Measurements from ENCODE around the gene PAXX.
"Not testable (repeated sequence)": the region's sequence is repeated elsewhere in the genome, so short reads cannot be mapped to it uniquely, and the experiment has no call there.

Gene PAXX

DNA sequence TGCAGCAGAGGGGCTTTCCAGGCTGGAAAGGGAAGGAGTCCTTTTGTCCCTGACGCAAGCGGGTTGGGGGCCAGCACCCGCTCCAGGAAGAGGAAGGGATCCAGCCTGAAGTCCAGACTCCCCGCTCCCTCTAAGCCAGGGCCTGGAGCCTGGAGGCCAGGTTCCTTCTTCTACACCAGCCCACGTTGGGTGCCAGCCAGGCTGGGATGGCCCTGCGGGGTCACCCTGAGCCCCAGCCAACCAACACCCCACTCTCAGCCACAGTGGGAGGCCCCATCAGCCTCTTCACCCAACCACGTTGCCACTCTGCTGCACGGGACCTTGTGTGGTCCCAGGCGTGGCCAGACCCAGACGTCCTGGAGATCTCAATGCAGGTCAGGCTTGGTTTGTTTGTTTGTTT, 40.6 kb downstream of the PAXX start:
- DNase-seq (ENCODE audit: low spot score), result no peak

DNA sequence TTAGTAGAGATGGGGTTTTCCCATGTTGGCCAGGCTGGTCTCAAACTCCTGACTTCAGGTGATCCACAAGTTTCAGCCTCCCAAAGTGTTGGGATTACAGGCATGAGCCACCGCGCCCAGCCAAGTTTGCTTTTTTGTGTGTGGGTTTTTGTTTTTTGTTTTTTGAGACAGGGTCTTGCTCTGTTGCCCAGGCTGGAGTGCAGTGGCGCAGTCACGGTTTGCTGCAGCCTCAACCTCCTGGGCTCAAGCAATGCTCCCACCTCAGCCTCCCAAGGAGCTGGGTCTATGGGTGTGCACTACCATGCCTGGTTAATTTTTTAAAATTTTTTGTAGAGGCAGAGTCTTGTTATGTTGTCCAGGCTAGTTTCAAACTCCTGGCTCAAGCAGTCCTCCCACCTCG, 41.3 kb downstream of the PAXX start:
- not testable (repeated sequence) for DNase-seq (ENCODE audit: low spot score)

DNA sequence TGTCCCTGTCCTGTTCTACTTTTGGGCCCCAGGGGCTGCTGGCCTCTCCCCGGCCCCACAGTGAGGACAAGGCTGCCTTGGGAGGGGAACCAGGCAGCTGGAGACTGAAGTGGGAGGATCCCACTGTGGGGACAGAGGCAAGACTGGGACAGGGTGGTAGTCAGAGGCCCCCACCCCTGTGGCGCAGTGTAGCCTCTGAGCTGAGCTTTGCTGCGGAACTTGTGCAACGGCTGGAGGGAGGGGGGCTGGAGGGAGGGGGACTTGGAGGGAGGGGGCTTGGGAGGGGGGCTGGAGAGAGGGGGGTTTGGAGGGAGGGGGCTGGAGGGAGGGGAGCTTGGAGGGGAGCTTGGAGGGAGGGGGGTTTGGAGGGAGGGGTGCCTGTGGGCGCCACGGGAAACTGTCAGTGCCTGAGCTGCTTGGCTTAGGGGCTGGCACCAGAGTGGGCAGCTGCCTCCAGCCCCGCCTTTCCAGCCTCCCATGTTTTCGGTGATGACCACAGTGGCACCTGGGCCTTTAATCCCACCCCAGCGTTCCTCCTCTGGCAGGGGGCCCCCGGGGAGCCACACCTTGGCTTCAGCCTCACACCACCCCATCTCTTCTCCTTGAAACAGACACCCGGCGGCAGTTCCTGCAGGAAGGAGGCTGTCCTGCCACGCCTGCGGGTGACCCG, 42.0 kb downstream of the PAXX start:
- DNase-seq (ENCODE audit: low spot score), result no peak

DNA sequence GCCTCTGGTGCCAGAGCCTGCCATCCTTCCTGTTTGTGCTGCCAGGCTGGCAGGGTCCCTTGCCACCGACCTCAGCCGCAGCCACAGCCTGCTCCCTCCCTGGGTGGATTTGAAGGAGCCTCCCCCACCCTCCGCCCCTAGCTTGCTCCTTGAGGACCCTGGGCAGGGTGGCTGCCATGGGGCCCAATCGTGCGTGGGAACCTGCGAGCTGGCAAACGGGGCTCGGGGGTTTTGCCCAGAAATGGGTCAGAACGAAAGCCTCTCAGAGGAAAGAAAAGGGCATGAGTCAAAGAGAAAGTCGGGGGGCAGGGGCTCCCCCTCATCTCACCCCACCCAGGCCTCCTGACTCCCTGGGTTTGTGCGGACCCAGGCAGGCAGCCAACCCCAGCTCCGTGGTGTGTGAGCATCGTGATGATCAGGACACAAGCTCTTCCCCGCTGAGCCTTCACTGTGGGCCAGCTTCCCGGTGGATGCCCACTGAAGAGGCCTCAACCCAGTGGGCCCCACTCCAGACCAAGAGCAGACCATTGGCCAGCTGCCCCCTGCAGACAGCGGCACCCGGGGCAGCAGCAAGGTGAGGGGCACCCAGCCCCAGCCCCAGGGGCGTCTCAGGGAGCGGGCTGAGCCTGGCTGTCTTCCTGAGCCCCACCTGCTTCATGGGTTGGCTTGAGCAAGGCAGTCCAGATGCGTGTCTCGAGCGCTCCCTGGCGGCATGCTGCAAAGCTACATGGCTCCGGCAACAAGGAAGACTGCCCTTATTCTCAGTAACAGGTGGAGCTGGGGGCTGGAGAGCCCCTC, 42.7 kb downstream of the PAXX start:
- peak; percentile 87 for DNase-seq (ENCODE audit: low spot score)

DNA sequence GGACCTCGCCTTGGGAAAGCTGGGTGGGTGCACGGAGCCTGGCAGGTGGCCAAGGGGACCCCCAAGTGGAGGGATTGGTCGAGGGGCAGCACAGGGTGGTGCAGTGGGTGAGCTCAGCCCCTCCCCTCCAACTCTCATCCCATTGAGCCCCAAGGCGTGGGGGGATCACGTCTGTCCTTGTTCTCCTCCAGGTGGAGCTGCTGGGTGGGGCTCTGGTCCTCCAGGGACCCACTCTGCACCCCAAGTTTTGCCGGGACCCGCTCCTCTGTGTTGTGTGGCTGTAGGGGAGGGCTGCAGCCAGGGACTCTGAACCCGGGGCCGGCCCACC, 43.2 kb downstream of the PAXX start:
- DNase-seq (ENCODE audit: low spot score), result no peak

DNA sequence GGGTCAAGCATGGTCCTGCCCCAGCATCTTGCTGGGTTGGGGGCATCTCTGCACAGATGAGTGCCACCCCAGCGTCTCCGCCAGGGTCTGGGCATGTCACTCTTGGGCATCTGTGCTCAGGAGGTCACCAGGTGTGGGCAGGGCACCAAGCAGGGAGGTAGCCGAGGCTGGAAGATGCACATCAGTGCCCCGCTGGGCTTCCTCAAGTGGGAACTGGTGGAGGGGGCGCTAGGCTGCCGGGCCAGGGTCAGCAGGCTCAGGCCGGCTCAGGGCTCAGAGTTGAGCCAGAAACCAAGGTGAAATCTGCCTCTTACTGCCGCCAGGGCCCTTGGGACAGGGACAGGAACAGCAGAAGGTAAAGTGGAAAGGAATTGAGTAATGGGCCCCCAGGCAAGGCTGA, 43.7 kb downstream of the PAXX start:
- DNase-seq (ENCODE audit: low spot score), result no peak

DNA sequence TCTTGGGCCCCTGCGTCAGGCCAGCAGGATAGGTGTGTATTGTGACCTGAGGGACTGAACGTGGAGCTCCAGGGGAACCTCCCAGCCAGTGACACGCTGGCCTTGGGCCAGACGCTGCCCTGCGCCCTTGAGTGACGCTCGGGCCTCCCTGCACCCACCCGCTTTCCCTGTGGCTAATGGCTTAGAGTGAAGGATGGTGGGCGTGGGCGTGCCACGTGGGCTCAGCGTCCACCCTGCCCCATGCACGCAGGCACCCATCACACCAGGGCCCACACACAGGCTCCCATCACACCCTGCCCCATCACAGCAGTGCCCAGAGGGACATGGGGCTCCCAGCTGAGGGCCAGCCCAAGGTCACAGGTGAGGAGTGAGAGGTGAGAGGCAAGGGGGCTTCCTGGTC, 44.8 kb downstream of the PAXX start:
- DNase-seq (ENCODE audit: low spot score), result no peak

DNA sequence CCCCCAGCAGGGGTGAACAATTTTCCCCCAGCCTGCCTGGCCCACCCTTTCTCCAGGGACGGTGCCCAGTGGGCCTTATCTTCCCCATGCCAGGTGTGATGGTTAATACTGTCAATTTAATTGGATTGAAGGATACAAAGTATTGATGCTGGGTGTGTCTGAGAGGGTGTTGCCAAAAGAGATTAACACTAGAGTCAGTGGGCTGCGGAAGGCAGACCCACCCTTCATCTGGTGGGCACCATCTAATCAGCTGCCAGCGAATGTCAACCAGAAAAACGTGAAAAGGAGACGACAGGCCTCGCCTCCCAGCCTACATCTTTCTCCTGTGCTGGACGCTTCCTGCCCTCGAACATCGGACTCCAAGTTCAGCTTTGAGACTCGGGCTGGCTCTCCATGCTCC, 45.3 kb downstream of the PAXX start:
- DNase-seq (ENCODE audit: low spot score), result no peak

DNA sequence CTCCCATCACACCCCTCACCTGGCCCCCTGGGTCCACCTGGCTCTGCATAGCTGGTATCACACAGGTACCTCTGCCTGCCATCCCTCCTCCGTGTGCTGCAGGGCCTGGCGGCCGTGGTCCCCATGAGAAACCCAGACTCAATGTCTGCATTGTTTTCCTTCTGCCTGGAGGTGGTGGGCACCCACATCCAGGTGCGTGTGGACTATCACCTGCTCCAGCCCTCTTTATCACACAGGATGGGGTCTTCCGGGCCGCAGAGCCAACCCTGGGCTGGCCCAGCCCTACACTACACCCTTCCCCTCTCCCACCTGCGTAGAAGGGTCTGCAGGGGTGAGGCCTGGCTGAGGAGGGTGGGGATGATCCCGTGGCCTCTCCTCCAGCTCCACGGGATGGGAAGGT, 46.7 kb downstream of the PAXX start:
- DNase-seq (ENCODE audit: low spot score), result no peak

DNA sequence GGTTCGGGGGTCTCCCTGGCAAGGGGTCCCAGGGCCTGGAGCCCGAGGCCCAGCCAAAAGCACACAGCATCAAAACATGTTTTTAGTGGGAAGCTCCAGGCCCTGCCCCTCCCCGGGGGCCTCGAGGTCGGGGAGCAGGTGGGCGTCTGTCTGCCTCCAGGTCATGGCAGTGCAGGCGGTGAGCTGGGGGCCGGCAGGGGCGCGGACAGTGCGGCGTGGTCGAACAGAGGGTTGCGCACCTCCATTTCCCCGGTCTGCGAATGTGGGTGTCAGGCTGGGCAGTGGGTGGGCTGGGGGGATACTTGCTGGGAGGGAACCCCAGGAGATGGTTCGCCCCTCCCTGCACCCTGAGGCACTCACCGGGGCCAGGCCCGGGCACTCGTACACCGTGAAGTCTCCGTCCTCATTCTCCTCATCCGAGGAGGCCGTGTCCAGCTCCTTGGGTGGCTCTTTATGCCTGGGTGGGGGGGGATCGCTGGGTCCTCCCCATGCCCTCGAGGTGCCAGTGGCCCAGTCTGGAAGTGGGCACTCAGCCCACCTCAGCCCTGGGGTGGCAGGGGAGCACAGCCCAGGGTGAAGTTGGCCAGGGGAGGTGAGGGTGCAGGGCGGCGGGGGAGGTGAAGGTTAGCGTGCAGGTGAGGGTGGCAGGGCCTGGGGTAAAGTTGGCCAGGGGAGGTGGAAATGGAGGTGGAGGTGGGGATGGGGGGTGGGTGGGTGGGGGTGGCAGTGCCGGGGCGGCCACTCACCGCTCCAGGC, 47.6 kb downstream of the PAXX start:
- no peak for DNase-seq (ENCODE audit: low spot score)

DNA sequence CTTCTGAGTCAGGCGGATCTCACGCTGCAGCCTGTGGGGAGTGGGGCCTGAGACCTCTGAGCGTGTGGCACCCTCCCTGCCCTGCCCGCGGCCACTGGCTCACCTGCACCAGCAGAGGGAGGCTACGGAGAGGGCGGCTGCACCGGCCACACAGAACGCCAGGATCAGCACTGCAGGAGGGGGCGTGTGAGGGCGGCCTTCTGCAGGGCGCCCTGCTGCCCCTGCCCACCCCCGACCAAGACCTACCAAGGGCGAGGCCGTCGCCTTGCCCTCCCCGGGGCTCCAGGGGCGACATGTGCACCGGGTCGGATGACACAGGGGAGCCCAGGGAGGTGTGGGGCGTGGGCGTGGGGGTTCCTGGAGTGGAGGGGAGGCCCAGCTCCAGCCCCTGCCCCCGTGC, 48.3 kb downstream of the PAXX start:
- DNase-seq (ENCODE audit: low spot score), result no peak

DNA sequence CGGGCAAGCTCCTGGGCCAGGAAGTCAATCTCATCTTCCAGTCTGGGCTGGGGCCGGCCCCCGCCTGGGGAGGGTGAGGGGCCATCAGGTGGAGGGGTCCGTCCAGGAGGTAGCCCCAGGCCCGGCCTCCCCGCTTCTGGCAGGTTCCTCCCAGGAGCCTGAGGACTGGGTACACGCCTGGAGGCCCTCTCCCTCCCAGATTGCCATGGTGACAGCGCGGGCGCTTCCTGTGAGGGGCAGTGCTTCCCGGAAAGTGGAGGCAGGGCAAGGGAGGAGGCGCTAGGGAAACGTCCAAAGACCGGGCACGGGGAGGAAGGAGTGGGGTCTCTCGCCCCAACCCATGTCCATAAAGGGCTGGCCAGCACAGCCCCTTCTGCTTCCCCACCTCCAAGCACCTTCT, 48.9 kb downstream of the PAXX start:
- DNase-seq (ENCODE audit: low spot score), result no peak

DNA sequence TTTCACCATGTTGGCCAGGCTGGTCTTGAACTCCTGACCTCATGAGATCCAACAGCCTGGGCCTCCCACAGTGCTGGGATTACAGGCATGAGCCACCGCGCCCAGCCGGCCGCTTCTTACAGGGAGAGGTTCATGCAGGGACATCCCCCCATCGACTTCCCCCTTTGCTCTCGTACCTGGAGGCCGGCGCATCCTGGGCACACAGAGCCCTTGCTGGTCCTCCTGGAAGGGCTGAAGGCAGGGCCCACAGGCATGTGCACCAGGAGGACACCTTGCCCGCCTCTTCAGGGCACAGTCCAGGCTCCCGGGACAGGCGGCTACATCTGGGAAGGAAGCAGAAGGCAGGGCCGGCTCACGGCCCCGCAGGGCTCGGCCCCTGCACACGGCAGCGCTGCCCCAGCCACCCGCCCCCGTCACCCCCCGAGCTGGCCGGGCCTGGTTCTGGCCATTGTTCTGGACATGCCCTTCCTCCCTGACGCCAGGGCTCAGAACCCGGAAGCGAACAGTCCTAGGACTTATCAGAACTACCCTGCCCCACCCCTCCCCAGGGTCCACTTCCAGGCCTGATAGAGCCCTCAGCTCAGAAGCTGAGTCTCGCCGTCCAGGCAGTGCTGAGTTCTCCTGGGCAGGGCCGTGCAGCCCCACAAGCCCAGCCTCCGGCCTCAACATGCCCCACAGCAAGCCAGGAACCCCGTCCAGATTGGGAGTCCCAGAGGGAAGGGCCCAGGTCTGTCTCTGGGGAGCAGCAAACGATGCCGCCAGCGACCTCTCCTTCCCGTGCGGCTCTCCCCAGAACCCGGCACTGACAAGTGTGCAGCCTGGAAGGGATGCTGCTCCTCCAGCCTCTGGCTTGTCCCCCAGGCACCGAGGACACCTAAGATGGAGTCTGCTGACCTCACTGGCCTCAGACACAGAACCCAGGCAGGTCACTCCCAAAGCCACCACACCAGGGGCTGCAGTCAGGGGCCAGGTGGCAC, 50.8 kb downstream of the PAXX start:
- DNase-seq (ENCODE audit: low spot score), result no peak
